DMS114 treated with DMSO at 0.1 percent for 48 hours (cell line): Measurements from ENCODE around the gene VWA3B.
"Not testable (repeated sequence)": the region's sequence is repeated elsewhere in the genome, so short reads cannot be mapped to it uniquely, and the experiment has no call there.

Source experiments
- DNase-seq: peaks from one replicate; lab custom pipeline; 2025; ENCODE audit not compliant: unreplicated experiment; lab: John Stamatoyannopoulos, UW

VWA3B gene, protein sequence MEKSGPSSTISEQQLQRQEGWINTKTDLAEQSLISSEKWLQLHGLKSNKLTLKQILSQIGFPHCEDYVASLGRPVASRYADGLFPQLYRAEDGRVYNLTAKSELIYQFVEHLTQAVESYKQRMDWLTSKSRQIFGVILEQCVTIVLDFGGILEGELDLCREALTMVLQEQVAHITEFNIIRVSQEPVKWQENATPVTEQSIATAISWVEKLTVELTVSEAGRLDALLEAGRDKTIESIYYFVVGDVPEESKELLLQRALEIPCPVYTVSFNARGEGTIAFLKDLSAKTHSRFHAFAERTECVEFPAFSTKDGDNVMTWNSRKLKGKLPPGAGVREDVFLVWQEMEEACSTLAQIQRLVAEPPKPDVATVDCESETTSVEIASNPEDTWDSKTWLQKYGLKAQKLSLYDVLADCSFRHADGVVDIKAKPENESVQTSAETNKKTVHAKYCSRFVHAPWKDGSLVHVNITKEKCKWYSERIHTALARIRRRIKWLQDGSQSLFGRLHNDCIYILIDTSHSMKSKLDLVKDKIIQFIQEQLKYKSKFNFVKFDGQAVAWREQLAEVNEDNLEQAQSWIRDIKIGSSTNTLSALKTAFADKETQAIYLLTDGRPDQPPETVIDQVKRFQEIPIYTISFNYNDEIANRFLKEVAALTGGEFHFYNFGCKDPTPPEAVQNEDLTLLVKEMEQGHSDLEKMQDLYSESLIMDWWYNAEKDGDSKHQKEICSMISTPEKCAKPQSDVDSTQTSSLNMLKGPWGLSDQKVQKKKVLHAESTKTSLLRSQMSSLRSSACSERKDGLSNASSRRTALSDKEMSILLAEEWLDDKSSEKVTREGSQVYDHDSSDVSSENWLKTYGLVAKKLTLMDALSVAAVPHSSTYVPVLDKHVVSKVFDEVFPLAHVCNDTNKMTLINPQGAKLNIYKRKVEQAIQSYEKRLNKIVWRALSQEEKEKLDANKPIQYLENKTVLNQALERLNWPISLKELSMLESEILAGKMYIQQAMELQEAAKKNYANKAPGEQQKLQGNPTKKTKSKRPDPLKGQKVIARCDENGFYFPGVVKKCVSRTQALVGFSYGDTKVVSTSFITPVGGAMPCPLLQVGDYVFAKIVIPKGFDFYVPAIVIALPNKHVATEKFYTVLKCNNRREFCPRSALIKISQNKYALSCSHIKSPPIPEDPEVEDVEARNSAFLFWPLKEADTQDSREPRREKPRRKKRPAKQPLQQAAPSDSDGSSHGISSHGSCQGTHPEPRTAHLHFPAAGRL (N-terminal part only)

GRCh38 chr2:98086491-98087446, at the start of gene VWA3B:
Gene VWA3B (plus strand): TSS chr2:98087167. CDS start chr2:98093093, 5,926 bp downstream.
- DNase-seq, result peak; percentile 57

- no peak for DNase-seq
These were observed 49.8 kb upstream of the VWA3B start for GRCh38 chr2:98037206-98037605.

- DNase-seq, result no peak
These were observed 49.2 kb upstream of the VWA3B start for GRCh38 chr2:98037666-98038336.

- no peak for DNase-seq
These were observed 47.7 kb upstream of the VWA3B start for GRCh38 chr2:98039085-98039756.

- no peak for DNase-seq
These were observed 46.5 kb upstream of the VWA3B start for GRCh38 chr2:98040331-98040939.

GRCh38 chr2:98043101-98043500, 43.9 kb upstream of the VWA3B start:
- no peak for DNase-seq

- DNase-seq, result not testable (repeated sequence)
These were observed 42.2 kb upstream of the VWA3B start for GRCh38 chr2:98044730-98045129.

GRCh38 chr2:98050070-98050469, 36.9 kb upstream of the VWA3B start:
- no peak for DNase-seq

DNA sequence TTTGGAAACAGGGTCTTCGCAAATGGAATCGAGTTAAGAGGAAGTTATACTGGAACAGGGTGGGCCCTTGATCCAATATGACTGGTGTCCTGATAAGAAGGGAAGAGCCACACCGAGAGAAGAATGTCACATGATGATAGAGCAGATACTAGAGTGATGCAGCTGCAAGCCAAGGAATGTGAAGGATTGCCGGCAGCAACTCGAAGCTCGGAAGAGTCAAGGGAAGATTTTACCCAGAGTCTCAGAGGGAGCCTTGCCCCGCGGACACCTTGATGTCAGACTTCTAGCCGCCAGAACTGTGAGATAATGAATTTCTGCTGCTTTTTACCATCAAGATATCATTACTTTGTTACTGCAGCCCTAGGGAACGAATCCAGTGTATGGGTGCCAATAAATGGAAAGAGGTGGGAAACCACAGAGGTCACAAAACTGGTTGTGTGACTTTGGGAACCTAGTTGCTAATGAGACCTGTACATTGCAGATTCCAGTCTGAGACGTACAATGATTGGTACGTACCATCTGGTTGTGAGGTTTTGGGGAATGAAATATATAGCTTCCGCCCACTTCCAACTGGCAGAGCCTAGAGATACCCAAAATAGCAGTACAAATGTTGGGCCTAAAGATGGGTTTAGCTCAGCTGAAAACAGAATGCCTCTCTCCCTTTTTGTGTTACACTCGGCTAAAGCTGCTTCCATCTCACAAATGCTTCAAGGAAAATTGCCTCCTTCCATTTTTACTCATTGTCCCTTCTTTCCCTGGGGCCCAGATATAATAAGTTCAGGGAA, 28.6 kb upstream of the VWA3B start:
- no peak for DNase-seq

DNA sequence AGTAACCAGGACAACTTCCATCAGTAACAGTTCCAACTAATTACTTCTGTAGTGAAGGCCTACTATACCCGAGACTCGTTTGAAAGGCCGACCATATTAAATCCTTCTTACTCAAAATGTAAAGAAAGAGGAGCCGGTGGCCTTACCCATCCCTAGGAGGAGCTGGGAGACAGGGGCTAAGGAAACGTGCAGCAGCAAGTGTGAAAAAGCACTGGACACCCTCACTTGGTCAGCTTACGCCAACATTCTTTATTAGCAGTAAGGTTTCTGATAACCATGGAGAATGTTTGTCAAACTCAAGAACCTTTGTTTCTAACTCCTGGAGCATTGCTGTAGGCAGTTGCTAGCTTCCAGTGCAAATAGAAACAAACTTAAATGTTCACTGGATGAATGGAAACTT, 26.7 kb upstream of the VWA3B start:
- no peak for DNase-seq

GRCh38 chr2:98063291-98063854, 23.6 kb upstream of the VWA3B start:
- DNase-seq, result no peak

DNA sequence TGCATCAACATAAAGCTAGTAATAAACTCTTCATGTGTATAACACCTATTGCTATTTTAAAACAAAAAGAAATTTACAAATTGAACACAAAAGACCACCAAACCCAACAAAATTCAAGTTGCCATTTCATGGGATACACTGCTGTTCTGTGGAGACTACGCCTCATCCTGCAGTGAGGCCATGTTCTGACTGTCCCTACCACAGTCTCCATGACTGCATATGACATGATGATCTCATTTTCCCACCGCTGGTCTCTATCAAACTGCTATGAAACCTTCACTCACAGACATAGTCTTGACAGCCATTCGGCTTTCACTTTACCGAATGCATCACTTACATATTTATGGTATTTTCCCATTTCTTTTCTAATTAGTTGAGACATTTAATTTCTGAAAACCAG, 21.2 kb upstream of the VWA3B start:
- DNase-seq, result no peak

DNA sequence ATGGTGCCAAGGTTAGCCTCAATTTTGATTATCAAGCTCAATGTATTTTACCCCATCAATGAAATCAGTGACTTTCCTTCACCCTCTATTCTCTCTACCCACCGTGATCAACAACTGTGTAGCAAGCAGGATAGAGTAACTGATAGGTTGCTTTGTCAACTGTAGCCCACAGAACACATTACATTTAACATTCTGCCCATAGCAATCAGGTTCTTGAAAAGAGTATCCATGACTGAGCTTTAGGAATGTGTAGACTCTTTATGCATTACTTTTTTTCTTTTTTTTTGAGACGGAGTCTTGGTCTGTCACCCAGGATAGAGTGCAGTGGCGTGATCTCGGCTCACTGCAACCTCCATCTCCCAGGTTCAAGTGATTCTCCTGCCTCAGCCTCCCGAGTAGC, 19.8 kb upstream of the VWA3B start:
- no peak for DNase-seq

- DNase-seq, result no peak
These were observed 16.9 kb upstream of the VWA3B start for GRCh38 chr2:98070081-98070480.

GRCh38 chr2:98072442-98072841, 14.5 kb upstream of the VWA3B start:
- DNase-seq, result no peak

DNA sequence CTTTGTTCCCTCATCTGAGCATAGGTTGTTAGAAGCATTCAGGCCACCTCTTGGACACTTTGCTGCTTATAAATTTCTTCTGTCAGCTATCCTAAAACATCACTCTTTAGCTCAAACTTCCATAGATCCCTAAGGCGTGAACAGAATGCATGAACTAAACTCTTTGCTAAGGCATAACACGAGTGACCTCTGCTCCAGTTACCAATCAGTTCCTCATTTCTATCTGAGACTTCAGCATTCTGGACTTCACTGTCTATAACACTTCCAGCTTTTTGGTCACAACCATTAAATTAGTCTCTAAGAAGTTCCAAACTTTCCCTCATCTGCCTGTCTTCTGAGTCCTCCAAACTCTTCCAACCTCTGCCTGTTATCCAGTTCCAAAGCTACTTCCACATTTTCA, 8.3 kb upstream of the VWA3B start:
- DNase-seq, result no peak

GRCh38 chr2:98084151-98084868, 2.7 kb upstream of the VWA3B start:
- no peak for DNase-seq
